Spinal cord (tissue), 10 donors: ENCODE data around the gene BMP6. TPM values are rescaled to one million over a fixed set of nuclear protein-coding genes. Genes with fewer than 3 reads are reported as not detected.

Experiments used
- DNase-seq, 6 donors: peaks; one replicate each; pipeline versions ENCODE4 v3.0.0 to v3.0.0-alpha.2; 2013 to 2015; ENCODE audit warnings: low spot score in 6 of 6, low read depth in 4 of 6
- H3K27ac ChIP-seq: one replicate; pipeline ENCODE4 v1.5.1; 2013; ENCODE audit warnings: low read depth, low read length, control low read depth
- H3K27me3 ChIP-seq: one replicate; pipeline ENCODE4 v1.6.1; 2013; ENCODE audit warnings: low read length; ENCODE audit not compliant: control insufficient read depth, insufficient read depth
- H3K36me3 ChIP-seq: one replicate; pipeline ENCODE4 v1.6.1; 2013; ENCODE audit warnings: low read length; ENCODE audit not compliant: control insufficient read depth, insufficient read depth
- H3K4me1 ChIP-seq: one replicate; pipeline ENCODE4 v1.6.1; 2013; ENCODE audit warnings: low read length; ENCODE audit not compliant: control insufficient read depth, insufficient read depth
- H3K4me3 ChIP-seq: one replicate; pipeline ENCODE4 v1.5.1; 2013; ENCODE audit warnings: low read depth, low read length, control low read depth
- H3K9me3 ChIP-seq: one replicate; pipeline ENCODE4 v1.6.1; 2013; ENCODE audit warnings: low read length; ENCODE audit not compliant: control insufficient read depth, insufficient read depth
- WGBS: methylation state at CpG from one replicate; pipeline ENCODE4 v1.1.5; 2013; ENCODE audit warnings: missing lambda C conversion rate; ENCODE audit not compliant: insufficient coverage; 5-methylcytosine and 5-hydroxymethylcytosine counted together
- polyA plus RNA-seq, 2 donors: library from polyadenylated mRNA; unstranded; fragments of 120-200 nt; gene quantifications; one replicate each; pipeline ENCODE4 v1.2.1, GENCODE V29; 2013; ENCODE audit not compliant: insufficient read length in 2 of 2
- total RNA-seq, 2 donors: library from RNA; depleted of rRNA in 1 of 2; stranded (reverse); fragments of 120-200 nt in 1 of 2; fragments of >200 nt in 1 of 2; gene quantifications; one replicate each; pipeline versions ENCODE4 v1.2.3 to v1.2.4, GENCODE V29; 2013 to 2014
- donor health status: healthy.

Gene BMP6
- total and polyA plus RNA-seq, 4 donors: 13.6 to 93.3 (median 24.1) TPM

DNA sequence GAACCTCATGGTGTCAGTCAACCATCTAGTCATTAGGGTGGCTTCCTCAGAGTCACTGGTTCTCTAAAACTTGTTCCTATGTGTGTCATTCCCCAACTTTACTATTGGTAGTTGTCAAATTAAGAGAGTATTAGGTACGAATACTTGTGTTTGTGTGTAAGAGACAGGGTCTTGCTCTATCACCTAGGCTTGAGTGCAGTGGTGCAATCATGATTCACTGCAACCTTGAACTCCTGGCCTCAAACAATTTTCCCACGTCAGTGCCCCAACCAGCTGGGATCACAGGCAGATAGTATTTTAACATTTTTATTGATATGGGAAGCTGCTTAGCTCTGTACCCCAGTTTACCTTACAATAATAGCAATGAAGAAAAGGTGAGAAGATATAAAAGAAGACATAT, 50.6 kb downstream of the BMP6 start:
- no peak overlapping the region for H3K27ac ChIP-seq
- no peaks in the 10 kb centered on the region for H3K36me3 ChIP-seq
- no peak for DNase-seq
- H3K4me1 ChIP-seq: no peaks in the 10 kb centered on the region
- H3K27me3 ChIP-seq: no peaks in the 10 kb centered on the region
- no peak overlapping the region for H3K4me3 ChIP-seq
- WGBS: no CpG with 5 or more reads among the region's 2 CpGs
- no peaks in the 10 kb centered on the region for H3K9me3 ChIP-seq

DNA sequence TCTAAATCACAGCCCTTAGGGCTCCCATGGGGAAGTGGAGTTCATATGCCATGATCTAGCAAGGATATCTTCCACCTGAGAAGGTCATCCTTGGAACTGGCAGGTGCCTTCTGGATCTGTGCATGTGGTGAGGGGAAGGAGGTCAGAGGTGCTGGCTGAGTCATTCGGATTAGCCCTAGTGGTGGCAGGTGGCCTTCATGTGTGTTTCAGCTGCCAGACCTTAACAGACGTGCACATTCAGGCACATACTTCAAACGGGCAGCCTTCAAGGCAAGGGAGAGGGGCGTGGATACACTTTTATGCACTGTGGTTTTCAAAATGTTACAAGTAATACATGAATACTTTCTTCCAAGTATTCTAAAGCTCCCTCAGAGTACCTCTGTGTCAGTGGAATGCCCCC, 51.2 kb downstream of the BMP6 start:
- Histone ChIP-seq H3K27ac (no peak overlapping the region), H3K4me3 (no peak overlapping the region), H3K9me3 (no peaks in the 10 kb centered on the region), H3K36me3 (no peaks in the 10 kb centered on the region), H3K27me3 (no peaks in the 10 kb centered on the region), H3K4me1 (no peaks in the 10 kb centered on the region)
- DNase-seq: no peak
- 50% methylated on average over 1 of the region's 4 CpGs for WGBS

DNA sequence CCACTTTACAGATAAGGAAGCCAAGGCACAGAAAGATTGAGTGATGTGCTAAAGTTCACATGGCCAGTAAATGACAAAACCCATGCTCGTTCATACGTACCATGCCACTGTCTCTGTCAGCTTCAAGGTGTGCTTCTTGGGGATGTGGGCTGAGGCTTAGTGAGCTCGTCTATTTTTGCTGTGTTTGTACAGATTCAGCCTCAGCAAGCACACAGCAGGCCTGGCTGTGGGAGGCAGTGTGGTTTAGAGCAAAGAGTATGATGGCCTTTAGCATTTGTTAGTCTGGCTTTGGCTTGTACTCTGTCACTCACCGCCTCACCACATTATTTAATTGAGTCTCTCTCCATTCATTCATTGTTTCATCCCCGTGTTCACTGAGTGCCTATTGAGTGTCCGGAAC, 55.3 kb downstream of the BMP6 start:
- peaks cover 3% of the 10 kb centered on the region for H3K4me1 ChIP-seq
- H3K27ac ChIP-seq: no peak overlapping the region
- 89% methylated on average over 3 of the region's 6 CpGs for WGBS
- H3K36me3 ChIP-seq: no peaks in the 10 kb centered on the region
- no peak overlapping the region for H3K4me3 ChIP-seq
- no peaks in the 10 kb centered on the region for H3K27me3 ChIP-seq
- no peaks in the 10 kb centered on the region for H3K9me3 ChIP-seq
- no peak for DNase-seq

DNA sequence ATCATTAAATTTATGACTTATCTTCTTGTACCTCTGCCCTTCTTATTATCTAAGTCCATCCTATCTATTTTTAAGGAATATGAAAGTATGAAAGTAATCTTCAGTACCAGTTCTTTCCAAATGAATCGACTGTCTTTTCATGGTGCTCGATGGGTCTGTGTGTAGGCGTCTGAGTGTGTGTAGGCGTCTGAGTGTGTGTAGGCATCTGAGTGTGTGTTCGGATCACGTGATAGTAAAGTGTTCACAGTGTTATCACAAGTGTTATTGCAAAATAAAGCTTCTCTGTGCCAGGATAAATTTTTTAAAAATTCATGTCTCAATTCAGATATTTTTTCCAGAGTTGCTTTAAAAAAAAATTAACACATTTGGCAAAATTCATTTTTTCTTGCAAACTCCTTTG, 58.3 kb downstream of the BMP6 start:
- peaks cover 3% of the 10 kb centered on the region for H3K4me1 ChIP-seq
- H3K36me3 ChIP-seq: no peaks in the 10 kb centered on the region
- no peaks in the 10 kb centered on the region for H3K9me3 ChIP-seq
- 93% methylated on average over 5 of the region's 6 CpGs for WGBS
- DNase-seq: no peak
- no peak overlapping the region for H3K4me3 ChIP-seq
- H3K27ac ChIP-seq: no peak overlapping the region
- H3K27me3 ChIP-seq: no peaks in the 10 kb centered on the region

DNA sequence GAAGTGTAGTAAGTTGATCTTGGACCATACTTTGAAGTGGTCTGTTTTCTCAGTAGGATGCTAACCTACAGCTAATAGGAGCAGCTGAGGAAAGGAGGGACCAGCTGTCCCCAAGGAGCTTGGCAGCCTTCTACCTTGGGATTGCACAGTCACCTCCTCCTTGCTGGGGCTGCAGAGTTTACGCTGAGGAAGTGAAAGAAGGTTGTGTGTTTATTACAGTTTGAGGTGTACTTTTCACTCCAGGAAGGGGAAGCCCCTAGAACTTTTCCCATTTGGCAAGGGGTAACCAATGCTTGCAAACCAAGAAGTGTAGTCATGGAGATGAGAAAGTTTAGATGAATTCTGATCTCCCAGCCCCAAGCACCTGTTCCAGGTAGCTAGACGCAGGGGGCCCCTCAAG, 58.8 kb downstream of the BMP6 start:
- Histone ChIP-seq H3K4me1 (peaks cover 3% of the 10 kb centered on the region), H3K4me3 (no peak overlapping the region), H3K36me3 (no peaks in the 10 kb centered on the region), H3K27me3 (no peaks in the 10 kb centered on the region), H3K27ac (no peak overlapping the region), H3K9me3 (no peaks in the 10 kb centered on the region)
- 50% methylated on average over 1 of the region's 2 CpGs for WGBS
- DNase-seq: peak in 1 of 6 donors; percentile 40

DNA sequence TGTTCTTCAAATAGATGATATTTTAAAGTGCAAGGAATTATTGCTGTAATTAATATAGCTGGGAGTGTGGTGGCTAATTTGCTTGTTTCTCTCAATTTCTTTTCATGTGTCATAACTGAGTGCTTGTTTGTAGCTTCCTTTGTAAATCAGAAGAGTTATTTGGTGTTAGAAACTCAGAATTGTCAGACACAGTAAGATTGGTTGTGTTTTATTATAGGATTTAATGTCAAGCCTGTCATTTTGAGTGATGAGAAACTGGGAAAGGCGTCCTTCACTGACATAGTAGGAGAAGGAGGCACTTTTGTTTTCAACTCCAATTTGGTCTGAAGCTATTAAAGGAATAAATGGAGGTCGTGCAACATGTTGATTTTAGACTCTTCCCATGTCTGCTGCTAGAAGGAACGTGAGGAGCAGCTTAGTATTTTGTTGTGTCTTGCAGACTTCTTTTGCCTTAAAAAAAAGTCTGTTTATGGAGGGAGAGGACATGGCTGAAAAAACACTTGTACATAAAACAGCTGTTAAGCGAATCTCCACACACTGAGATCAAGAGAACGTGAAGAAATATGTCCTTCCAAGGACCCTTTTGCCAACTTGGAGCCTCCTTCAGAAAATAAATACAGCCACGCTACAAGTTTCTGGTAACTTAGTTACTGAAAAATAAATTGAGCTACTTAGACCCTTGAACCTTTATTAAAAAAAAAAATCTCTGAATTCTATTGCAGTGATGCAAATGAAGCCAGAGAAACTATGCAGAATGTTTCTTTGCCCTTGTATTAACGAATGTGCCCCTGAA, 59.5 kb downstream of the BMP6 start:
- Histone ChIP-seq H3K36me3 (no peaks in the 10 kb centered on the region), H3K4me3 (no peak overlapping the region), H3K27ac (peak overlapping the region; percentile 75), H3K4me1 (peaks cover 3% of the 10 kb centered on the region), H3K27me3 (no peaks in the 10 kb centered on the region), H3K9me3 (no peaks in the 10 kb centered on the region)
- peak in 2 of 6 donors; percentile 41 to 47 for DNase-seq
- 49% methylated on average over 2 of the region's 7 CpGs for WGBS

DNA sequence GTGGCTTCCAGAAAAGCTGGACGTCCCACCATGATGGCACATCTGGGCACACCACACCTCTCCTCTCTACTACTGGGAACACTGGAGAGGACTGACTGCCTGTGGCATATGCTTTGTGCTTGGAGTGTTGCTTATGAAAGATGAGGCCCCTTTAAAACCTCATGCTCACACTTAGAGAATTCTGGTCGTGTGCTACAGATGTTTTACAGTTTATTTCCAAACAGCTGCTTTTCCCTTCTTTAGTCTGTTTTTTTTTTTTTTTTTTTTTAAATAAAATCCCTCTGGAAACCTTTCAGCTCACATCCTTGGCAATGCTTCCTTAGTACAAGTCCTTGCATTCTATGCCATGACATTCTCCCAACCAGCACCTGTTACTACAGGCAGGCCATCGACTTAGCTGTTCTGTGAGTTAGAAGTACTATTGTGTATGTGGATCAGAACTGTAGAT, 60.3 kb downstream of the BMP6 start:
- no CpG with 5 or more reads among the region's 3 CpGs for WGBS

DNA sequence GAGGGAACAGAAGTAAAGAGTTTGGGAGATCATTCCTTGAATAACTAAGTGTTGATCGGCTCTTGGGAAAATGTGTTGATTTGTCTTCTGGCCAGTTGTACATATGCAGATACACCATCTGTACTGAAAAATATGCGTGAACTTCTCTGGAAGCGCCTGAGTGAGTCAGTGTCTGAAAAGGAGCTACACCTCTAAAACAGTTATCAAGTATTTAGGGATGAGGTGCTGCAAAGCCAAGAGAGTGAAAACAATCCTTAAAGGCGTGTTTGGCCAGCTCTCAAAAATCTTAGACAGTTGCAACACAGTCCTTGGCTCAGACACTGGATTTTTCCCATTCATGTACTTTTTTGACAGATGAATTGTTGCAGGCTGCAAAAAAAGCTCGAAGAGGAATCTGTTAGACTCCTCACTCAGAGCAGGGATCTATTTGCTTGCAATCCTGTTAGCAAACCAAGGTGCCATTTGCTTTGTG, 61.3 kb downstream of the BMP6 start:
- no peaks in the 10 kb centered on the region for H3K9me3 ChIP-seq

More for the DNA sequence above, 60.3 kb downstream of the BMP6 start:
- Histone ChIP-seq H3K27ac (peak overlapping the region; percentile 75), H3K9me3 (no peaks in the 10 kb centered on the region), H3K4me1 (peaks cover 3% of the 10 kb centered on the region), H3K36me3 (no peaks in the 10 kb centered on the region), H3K4me3 (no peak overlapping the region), H3K27me3 (no peaks in the 10 kb centered on the region)
- DNase-seq: peak in 1 of 6 donors; percentile 19

DNA sequence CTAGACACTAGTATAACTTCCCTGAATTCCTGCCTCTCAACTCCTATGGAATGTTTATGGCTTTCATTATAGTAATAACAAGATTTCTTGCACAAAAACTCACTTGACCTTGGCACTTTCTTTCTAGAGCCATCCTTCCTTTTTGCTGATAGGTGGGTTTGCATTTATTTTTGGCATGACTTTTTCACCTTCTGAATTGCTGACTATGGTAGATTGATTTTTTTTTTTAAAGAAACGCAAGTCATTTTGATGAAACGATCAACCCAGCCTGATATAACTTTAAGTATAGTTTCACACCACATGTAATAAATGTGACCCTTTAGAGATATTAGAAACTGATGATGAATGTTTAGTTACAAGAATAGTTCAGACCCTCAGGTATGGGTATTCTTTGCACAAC, 61.8 kb downstream of the BMP6 start:
- H3K9me3 ChIP-seq: no peaks in the 10 kb centered on the region
- DNase-seq: no peak
- H3K4me1 ChIP-seq: peaks cover 3% of the 10 kb centered on the region
- H3K27me3 ChIP-seq: no peaks in the 10 kb centered on the region
- no CpG with 5 or more reads among the region's 2 CpGs for whole genome bisulfite sequencing
- H3K36me3 ChIP-seq: no peaks in the 10 kb centered on the region
- no peak overlapping the region for H3K4me3 ChIP-seq
- no peak overlapping the region for H3K27ac ChIP-seq

More for the DNA sequence above, 61.3 kb downstream of the BMP6 start:
- peak in 1 of 6 donors; percentile 81 for DNase-seq
- Histone ChIP-seq H3K4me3 (no peak overlapping the region), H3K27ac (peak overlapping the region; percentile 36), H3K4me1 (peaks cover 3% of the 10 kb centered on the region), H3K36me3 (no peaks in the 10 kb centered on the region), H3K27me3 (no peaks in the 10 kb centered on the region)
- 68% methylated on average over 3 of the region's 5 CpGs for WGBS

DNA sequence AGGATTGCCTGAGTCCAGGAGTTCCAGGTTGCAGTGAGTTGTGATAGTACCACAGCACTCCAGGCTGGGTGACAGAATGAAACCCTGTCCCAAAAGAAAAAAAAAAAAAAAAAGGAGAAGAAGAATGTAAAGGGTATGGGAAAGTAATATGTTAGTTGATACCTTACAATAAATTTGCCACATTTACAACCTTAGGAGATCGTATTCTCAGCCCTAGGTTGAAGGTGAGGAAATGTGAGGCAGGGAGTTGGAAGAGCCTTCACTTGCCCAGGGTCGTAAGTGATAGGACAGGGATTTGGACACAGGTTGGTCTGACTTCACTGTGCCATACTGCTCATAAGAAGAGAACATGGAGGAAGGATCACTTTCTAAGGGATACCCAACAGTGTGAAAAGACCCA, 68.6 kb downstream of the BMP6 start:
- WGBS: 100% methylated on average over 1 of the region's 2 CpGs
- Histone ChIP-seq H3K4me3 (no peak overlapping the region), H3K27ac (no peak overlapping the region)

More for the DNA sequence above, 68.6 kb downstream of the BMP6 start:
- Histone ChIP-seq H3K4me1 (no peaks in the 10 kb centered on the region), H3K9me3 (no peaks in the 10 kb centered on the region), H3K27me3 (no peaks in the 10 kb centered on the region), H3K36me3 (no peaks in the 10 kb centered on the region)
- DNase-seq: no peak
